Measurements from ENCODE around the gene MANEAL.

Gene MANEAL

DNA sequence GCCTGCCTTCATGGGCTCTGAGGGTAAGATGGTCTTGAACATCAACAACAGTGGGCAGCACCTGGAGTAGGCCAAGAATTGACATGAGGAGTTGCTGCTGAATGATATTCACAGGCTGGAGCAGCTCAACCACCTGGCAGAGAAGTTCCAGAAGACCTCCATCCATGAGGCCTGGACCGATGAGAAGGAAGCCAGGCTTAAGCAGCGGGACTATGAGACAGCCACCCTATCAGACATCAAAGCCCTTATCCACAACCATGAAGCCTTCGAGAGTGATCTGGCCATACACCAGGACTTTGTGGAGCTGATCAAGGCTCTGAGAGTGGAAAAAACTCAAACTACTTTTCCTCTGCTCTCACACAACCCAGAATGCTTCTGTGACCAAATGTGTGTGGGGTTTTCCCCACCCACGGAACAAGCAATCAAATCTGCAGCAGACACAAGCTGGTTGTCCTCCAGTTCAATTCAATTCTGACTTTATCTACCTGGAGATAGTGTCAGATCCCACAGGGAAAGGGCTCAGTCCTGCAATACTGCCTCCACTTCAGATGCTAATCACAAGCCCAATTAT, 16.6 kb upstream of the MANEAL start:
- ATAC-seq = no peak
- TF ChIP-seq, protein P1, sequence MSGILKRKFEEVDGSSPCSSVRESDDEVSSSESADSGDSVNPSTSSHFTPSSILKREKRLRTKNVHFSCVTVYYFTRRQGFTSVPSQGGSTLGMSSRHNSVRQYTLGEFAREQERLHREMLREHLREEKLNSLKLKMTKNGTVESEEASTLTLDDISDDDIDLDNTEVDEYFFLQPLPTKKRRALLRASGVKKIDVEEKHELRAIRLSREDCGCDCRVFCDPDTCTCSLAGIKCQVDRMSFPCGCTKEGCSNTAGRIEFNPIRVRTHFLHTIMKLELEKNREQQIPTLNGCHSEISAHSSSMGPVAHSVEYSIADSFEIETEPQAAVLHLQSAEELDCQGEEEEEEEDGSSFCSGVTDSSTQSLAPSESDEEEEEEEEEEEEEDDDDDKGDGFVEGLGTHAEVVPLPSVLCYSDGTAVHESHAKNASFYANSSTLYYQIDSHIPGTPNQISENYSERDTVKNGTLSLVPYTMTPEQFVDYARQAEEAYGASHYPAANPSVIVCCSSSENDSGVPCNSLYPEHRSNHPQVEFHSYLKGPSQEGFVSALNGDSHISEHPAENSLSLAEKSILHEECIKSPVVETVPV (CRISPR knock-in tag; IDR thresholded peaks at IDR 0.05) = no peak
- no peak for TF ChIP-seq PPARA (CRISPR knock-in tag; IDR thresholded peaks at IDR 0.05; ENCODE audit: borderline replicate concordance)
- TF ChIP-seq, protein P2, sequence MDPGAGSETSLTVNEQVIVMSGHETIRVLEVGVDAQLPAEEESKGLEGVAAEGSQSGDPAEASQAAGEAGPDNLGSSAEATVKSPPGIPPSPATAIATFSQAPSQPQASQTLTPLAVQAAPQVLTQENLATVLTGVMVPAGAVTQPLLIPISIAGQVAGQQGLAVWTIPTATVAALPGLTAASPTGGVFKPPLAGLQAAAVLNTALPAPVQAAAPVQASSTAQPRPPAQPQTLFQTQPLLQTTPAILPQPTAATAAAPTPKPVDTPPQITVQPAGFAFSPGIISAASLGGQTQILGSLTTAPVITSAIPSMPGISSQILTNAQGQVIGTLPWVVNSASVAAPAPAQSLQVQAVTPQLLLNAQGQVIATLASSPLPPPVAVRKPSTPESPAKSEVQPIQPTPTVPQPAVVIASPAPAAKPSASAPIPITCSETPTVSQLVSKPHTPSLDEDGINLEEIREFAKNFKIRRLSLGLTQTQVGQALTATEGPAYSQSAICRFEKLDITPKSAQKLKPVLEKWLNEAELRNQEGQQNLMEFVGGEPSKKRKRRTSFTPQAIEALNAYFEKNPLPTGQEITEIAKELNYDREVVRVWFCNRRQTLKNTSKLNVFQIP (CRISPR knock-in tag; IDR thresholded peaks at IDR 0.05; ENCODE audit: borderline replicate concordance, low read depth) = no peak
- no peak for TF ChIP-seq ZNF8 (CRISPR knock-in tag; IDR thresholded peaks at IDR 0.05)
- no peak for TF ChIP-seq GLIS3 (CRISPR knock-in tag; IDR thresholded peaks at IDR 0.05)
- TF ChIP-seq, protein P3, sequence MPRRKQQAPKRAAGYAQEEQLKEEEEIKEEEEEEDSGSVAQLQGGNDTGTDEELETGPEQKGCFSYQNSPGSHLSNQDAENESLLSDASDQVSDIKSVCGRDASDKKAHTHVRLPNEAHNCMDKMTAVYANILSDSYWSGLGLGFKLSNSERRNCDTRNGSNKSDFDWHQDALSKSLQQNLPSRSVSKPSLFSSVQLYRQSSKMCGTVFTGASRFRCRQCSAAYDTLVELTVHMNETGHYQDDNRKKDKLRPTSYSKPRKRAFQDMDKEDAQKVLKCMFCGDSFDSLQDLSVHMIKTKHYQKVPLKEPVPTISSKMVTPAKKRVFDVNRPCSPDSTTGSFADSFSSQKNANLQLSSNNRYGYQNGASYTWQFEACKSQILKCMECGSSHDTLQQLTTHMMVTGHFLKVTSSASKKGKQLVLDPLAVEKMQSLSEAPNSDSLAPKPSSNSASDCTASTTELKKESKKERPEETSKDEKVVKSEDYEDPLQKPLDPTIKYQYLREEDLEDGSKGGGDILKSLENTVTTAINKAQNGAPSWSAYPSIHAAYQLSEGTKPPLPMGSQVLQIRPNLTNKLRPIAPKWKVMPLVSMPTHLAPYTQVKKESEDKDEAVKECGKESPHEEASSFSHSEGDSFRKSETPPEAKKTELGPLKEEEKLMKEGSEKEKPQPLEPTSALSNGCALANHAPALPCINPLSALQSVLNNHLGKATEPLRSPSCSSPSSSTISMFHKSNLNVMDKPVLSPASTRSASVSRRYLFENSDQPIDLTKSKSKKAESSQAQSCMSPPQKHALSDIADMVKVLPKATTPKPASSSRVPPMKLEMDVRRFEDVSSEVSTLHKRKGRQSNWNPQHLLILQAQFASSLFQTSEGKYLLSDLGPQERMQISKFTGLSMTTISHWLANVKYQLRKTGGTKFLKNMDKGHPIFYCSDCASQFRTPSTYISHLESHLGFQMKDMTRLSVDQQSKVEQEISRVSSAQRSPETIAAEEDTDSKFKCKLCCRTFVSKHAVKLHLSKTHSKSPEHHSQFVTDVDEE (CRISPR knock-in tag; IDR thresholded peaks at IDR 0.05) = no peak
- TF ChIP-seq ISL1 (CRISPR knock-in tag; IDR thresholded peaks at IDR 0.05) = no peak
- no peak for TF ChIP-seq ZC3H10 (CRISPR knock-in tag; IDR thresholded peaks at IDR 0.05)

DNA sequence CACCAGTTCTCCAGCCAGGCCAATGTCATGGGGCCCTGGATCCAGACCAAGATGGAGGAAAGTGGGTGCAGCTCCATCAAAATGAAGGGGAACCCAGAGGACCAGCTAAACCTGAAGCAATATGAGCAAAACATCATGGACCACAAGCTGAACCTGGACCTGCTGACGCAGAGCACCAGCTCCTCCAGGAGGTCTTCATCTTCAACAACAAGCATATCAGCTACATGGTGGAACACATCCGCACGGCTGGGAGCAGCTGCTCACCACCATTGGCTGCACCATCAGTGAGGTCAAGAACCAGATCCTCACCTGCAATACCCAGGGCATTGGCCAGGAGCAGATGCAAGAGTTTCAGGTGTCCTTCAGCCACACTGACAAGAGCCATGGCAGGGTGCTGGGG, 15.0 kb upstream of the MANEAL start:
- no peak for ATAC-seq
- TF ChIP-seq ARNTL (CRISPR knock-in tag; IDR thresholded peaks at IDR 0.05; ENCODE audit: borderline replicate concordance, low read depth) (no peak), GLIS3 (CRISPR knock-in tag; IDR thresholded peaks at IDR 0.05) (no peak), ISL1 (CRISPR knock-in tag; IDR thresholded peaks at IDR 0.05) (no peak), ZFP3 (CRISPR knock-in tag; IDR thresholded peaks at IDR 0.05) (no peak)
- TF ChIP-seq, protein P1 (CRISPR knock-in tag; IDR thresholded peaks at IDR 0.05) = no peak

DNA sequence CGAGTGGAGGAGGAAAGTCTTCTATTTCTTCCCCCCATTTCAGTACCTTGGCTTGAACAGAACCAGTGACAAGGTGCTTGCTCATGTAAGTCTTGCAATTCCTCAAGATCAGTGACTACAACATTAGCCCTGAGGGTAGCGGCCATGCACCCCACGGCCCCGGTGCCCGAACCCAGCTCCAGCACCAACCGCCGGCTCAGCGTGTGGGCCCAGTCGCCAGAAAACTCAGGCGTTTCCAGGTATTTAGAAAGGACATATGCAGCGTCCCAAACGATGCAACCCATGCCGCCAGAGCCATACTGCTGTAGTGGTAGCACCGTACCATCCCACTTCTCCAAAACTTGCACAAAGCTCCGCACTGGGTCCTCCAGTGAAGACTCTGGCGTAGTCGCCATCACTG, 11.2 kb upstream of the MANEAL start:
- no peak for ATAC-seq
- TF ChIP-seq ESRRG (CRISPR knock-in tag; IDR thresholded peaks at IDR 0.05) = no peak
- no peak for TF ChIP-seq GLIS3 (CRISPR knock-in tag; IDR thresholded peaks at IDR 0.05)
- TF ChIP-seq, protein P4, sequence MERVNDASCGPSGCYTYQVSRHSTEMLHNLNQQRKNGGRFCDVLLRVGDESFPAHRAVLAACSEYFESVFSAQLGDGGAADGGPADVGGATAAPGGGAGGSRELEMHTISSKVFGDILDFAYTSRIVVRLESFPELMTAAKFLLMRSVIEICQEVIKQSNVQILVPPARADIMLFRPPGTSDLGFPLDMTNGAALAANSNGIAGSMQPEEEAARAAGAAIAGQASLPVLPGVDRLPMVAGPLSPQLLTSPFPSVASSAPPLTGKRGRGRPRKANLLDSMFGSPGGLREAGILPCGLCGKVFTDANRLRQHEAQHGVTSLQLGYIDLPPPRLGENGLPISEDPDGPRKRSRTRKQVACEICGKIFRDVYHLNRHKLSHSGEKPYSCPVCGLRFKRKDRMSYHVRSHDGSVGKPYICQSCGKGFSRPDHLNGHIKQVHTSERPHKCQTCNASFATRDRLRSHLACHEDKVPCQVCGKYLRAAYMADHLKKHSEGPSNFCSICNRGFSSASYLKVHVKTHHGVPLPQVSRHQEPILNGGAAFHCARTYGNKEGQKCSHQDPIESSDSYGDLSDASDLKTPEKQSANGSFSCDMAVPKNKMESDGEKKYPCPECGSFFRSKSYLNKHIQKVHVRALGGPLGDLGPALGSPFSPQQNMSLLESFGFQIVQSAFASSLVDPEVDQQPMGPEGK (CRISPR knock-in tag; IDR thresholded peaks at IDR 0.05; ENCODE audit: borderline replicate concordance) = no peak
- no peak for TF ChIP-seq ZFP3 (CRISPR knock-in tag; IDR thresholded peaks at IDR 0.05)
- TF ChIP-seq, protein P3 (CRISPR knock-in tag; IDR thresholded peaks at IDR 0.05) = no peak
- no peak for TF ChIP-seq ZNF565 (CRISPR knock-in tag; conservative IDR thresholded peaks at IDR 0.05; ENCODE audit: low read depth)
- no peak for TF ChIP-seq ZNF70 (CRISPR knock-in tag; IDR thresholded peaks at IDR 0.05)
- TF ChIP-seq, protein P2 (CRISPR knock-in tag; IDR thresholded peaks at IDR 0.05; ENCODE audit: borderline replicate concordance, low read depth) = no peak

Data from SK-N-SH treated with all-trans-retinoic acid at 6 μM for 48 hours (cell line).